HCT116 (cell line): ENCODE data around the gene SELENOK. TPM values are rescaled to one million over a fixed set of nuclear protein-coding genes. Genes with fewer than 3 reads are reported as not detected.

Experiments
- ATAC-seq: fragments of 200-7000 bp; cut with Tn5 transposase; 2 replicates; pipeline ENCODE4 v1.9.1; 2020; ENCODE audit warnings: mild to moderate bottlenecking, moderate library complexity
- BruUV-seq: library from RNA; stranded (reverse); fragments of 400-500 nt; replicated peaks from 2 replicates; lab custom pipeline; 2021; lab: Mats Ljungman, UMichigan
- CTCF ChIA-PET: fragments of 300-600 bp; sonication (Branson Sonifier 250); formaldehyde crosslinking; loops from one replicate; lab custom pipeline; 2021; ENCODE audit warnings: antibody characterized with exemption; lab: Charles Lee
- POLR2A ChIA-PET: fragments of 300-600, 350-600 bp; sonication (Branson Sonifier 250); formaldehyde crosslinking; loops from one replicate; lab custom pipeline; 2021; ENCODE audit warnings: antibody characterized with exemption; lab: Charles Lee
- RAD21 ChIA-PET, 2 experiments: fragments of 300-600 bp; sonication (Branson Sonifier 250); formaldehyde crosslinking; loops; one replicate each; lab custom pipeline; 2023; ENCODE audit warnings: low total read pairs in 2 of 2; ENCODE audit not compliant: uncharacterized antibody in 2 of 2, unreplicated experiment in 2 of 2, low non-redundant PET in 1 of 2; lab: Charles Lee
- DNase-seq: peaks from one replicate; pipeline ENCODE4 v3.0.0-alpha.2; 2010; ENCODE audit warnings: low read depth, low spot score
- H2AFZ ChIP-seq: fragments of 200-600 bp; shearing (Covaris generic), sonication (generic); 2 replicates; pipeline ENCODE4 v1.6.1; 2017; ENCODE audit warnings: low read depth, mixed run types, mixed read lengths, antibody characterized with exemption, low read length; ENCODE audit not compliant: poor library complexity, severe bottlenecking
- H3K27ac ChIP-seq: 2 replicates; pipeline ENCODE4 v1.5.1; 2012; ENCODE audit warnings: low read depth, low read length
- H3K27me3 ChIP-seq: fragments of 200-600 bp; sonication (generic); 2 replicates; pipeline ENCODE4 v1.6.1; 2016; ENCODE audit warnings: mixed run types, low read length, mixed read lengths; ENCODE audit not compliant: insufficient read depth
- H3K36me3 ChIP-seq, 2 experiments: fragments of 200-500 bp in 1 of 2; fragments of 200-600 bp in 1 of 2; sonication (Bioruptor generic) in 1 of 2; sonication (generic) in 1 of 2; 2 replicates each; pipeline versions ENCODE4 v1.5.1 to v1.6.1; 2014 to 2016; ENCODE audit warnings: low read length in 2 of 2, inconsistent platforms in 1 of 2, mixed read lengths in 1 of 2, mixed run types in 1 of 2; ENCODE audit not compliant: insufficient read depth in 2 of 2, control insufficient read depth in 1 of 2
- H3K4me1 ChIP-seq, 2 experiments: fragments of 200-600 bp in 1 of 2; sonication (generic) in 1 of 2; 2 replicates each; pipeline versions ENCODE4 v1.5.1 to v1.6.1; 2012 to 2017; ENCODE audit warnings: low read length in 2 of 2, inconsistent platforms in 1 of 2, mild to moderate bottlenecking in 1 of 2, mixed read lengths in 1 of 2, mixed run types in 1 of 2, moderate library complexity in 1 of 2; ENCODE audit not compliant: insufficient read depth in 2 of 2, control insufficient read depth in 1 of 2
- H3K4me2 ChIP-seq: fragments of 200-600 bp; sonication (generic); 2 replicates; pipeline ENCODE4 v1.6.1; 2017; ENCODE audit warnings: mixed run types, low read length, mixed read lengths
- H3K4me3 ChIP-seq, 2 experiments: fragments of 200-600 bp in 1 of 2; sonication (generic) in 1 of 2; replicated peaks in 1 of 2; 2 replicates each; pipeline ENCODE4 v1.5.1; 2011 to 2016; ENCODE audit warnings: low read length in 2 of 2, control low read depth in 1 of 2, low read depth in 1 of 2, mild to moderate bottlenecking in 1 of 2, mixed read lengths in 1 of 2, mixed run types in 1 of 2
- H3K79me2 ChIP-seq: fragments of 200-600 bp; sonication (generic); 2 replicates; pipeline ENCODE4 v1.6.1; 2017; ENCODE audit warnings: mild to moderate bottlenecking, mixed run types, low read length, moderate library complexity, mixed read lengths; ENCODE audit not compliant: insufficient read depth
- H3K9ac ChIP-seq: fragments of 200-600 bp; sonication (generic); 2 replicates; pipeline ENCODE4 v1.6.1; 2016; ENCODE audit warnings: low read length, mixed read lengths
- H3K9me2 ChIP-seq: fragments of 200-600 bp; sonication (generic), shearing (Covaris generic); 2 replicates; pipeline ENCODE4 v1.6.1; 2017; ENCODE audit warnings: mixed run types, mild to moderate bottlenecking, moderate library complexity; ENCODE audit not compliant: insufficient read depth
- H3K9me3 ChIP-seq, 2 experiments: fragments of 200-500 bp in 1 of 2; fragments of 200-600 bp in 1 of 2; sonication (Bioruptor generic) in 1 of 2; sonication (generic) in 1 of 2; 2 replicates each; pipeline ENCODE4 v1.6.1; 2014 to 2017; ENCODE audit warnings: low read length in 2 of 2, mixed read lengths in 2 of 2, inconsistent platforms in 1 of 2, low read depth in 1 of 2, mild to moderate bottlenecking in 1 of 2, mixed run types in 1 of 2, moderate library complexity in 1 of 2; ENCODE audit not compliant: control insufficient read depth in 1 of 2, insufficient read depth in 1 of 2
- H4K20me1 ChIP-seq: fragments of 200-600 bp; sonication (generic), shearing (Covaris generic); 2 replicates; pipeline ENCODE4 v1.6.1; 2017; ENCODE audit warnings: mixed run types, mild to moderate bottlenecking, moderate library complexity; ENCODE audit not compliant: insufficient read depth
- CBX3 ChIP-seq: IDR thresholded peaks from 2 replicates; pipeline ENCODE4 v1.6.1; 2012; ENCODE audit warnings: low read depth
- CEBPB ChIP-seq: IDR thresholded peaks from 2 replicates; pipeline ENCODE4 v1.6.1; 2012; ENCODE audit warnings: low read depth
- EGR1 ChIP-seq: IDR thresholded peaks from 2 replicates; pipeline ENCODE4 v1.6.1; 2012; ENCODE audit warnings: low read depth
- EZH2phosphoT487 ChIP-seq: fragments of 200-600 bp; IDR thresholded peaks from 2 replicates; pipeline ENCODE4 v1.6.1; 2018; ENCODE audit warnings: antibody characterized with exemption, borderline replicate concordance
- FOSL1 ChIP-seq: IDR thresholded peaks from 2 replicates; pipeline ENCODE4 v1.6.1; 2012; ENCODE audit warnings: low read depth
- JUND ChIP-seq: IDR thresholded peaks from 2 replicates; pipeline ENCODE4 v1.6.1; 2012
- POLR2A ChIP-seq: IDR thresholded peaks from 2 replicates; pipeline ENCODE4 v1.7.0; 2011; ENCODE audit warnings: borderline replicate concordance; ENCODE audit not compliant: insufficient read depth, insufficient read length; ENCODE audit errors: extremely low read depth
- SIN3A ChIP-seq: IDR thresholded peaks from 2 replicates; pipeline ENCODE4 v1.6.1; 2012; ENCODE audit warnings: low read depth
- SRF ChIP-seq: IDR thresholded peaks from 2 replicates; pipeline ENCODE4 v1.6.1; 2012; ENCODE audit warnings: low read depth
- ZNF274 ChIP-seq: fragments of 200-500 bp; sonication (Bioruptor generic); IDR thresholded peaks from 2 replicates; pipeline ENCODE4 v1.6.1; 2014; ENCODE audit warnings: mild to moderate bottlenecking, low read depth, low read length, inconsistent platforms
- intact Hi-C: fragments of 100-400 bp; cut with micrococcal nuclease; formaldehyde crosslinking; loops from 2 replicates; pipeline ENCODE4 v1.10.0; 2022
- total RNA-seq: library from RNA; stranded (reverse); gene quantifications from one replicate; pipeline ENCODE4 v1.2.1, GENCODE V29; 2021; ENCODE audit not compliant: unreplicated experiment
- TF ChIP-seq, protein P1 (sequence below): IDR thresholded peaks from 2 replicates; pipeline ENCODE4 v1.6.1; 2012

The SELENOK gene
- total RNA-seq, 1 experiment from 2014 or later = 35.1 TPM

DNA sequence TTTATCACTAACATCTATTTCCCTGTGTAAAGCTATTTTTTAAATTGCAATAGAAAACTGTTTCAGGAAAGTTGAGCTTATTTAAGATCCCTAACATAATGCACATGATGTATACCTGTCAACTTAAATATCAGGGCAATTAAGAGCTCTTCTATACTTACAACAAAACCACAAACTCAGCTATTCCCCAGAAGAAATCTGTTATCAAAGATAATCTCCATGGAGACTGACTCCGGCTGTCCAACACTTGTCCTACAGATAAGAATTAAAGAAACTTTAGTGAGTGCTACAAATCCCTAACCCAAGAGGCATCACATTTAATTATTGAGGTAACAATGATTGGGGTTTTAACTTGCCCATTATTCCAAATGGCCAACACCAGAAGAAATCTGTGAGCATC lies 3.4 kb downstream of the SELENOK start:
- POLR2A ChIA-PET = no interaction called here
- no peak for ATAC-seq
- H3K4me3 ChIP-seq = no peak overlapping the region

DNA sequence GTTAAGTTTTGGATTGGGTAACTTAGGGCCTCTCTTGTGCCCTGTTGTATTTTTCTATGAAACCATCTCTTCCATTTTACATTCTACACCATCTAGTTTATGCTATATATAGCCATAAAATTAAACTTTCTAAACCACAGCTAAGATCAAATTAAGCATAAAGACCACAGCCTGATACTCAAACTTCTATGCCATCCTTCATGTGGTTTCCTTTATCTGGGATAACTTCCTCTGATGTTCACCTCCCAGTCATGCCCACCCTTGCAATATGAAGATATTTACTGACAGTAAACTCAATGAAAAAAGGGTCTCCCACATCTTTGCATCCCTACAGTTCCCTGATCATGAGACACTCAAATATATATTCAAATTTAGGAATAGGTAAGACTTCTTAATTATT lies 4.2 kb downstream of the SELENOK start:
- TF ChIP-seq POLR2A (no peak), ZNF274 (no peak)
- TF ChIP-seq, protein P1, sequence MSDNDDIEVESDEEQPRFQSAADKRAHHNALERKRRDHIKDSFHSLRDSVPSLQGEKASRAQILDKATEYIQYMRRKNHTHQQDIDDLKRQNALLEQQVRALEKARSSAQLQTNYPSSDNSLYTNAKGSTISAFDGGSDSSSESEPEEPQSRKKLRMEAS = no peak
- no peaks in the 10 kb centered on the region for H3K9me2 ChIP-seq
- ChIA-PET RAD21 (no interaction called here), CTCF (no interaction called here), POLR2A (no interaction called here)
- no peak for DNase-seq
- H3K4me2 ChIP-seq = no peak overlapping the region
- no peaks in the 10 kb centered on the region for H3K27me3 ChIP-seq
- BruUV-seq = no TSS peak
- H3K9ac ChIP-seq = no peak overlapping the region
- H3K36me3 ChIP-seq = peaks cover 4 to 23% of the 10 kb centered on the region in 2 experiments; a peak in 3 of 4 replicates
- no peak for ATAC-seq
- peaks cover 6 to 16% of the 10 kb centered on the region in 2 experiments; a peak in 3 of 4 replicates for H3K4me1 ChIP-seq
- H3K9me3 ChIP-seq = no peaks in the 10 kb centered on the region
- no peak overlapping the region for H3K27ac ChIP-seq
- H4K20me1 ChIP-seq = no peaks in the 10 kb centered on the region
- intact Hi-C loops = no loop called here
- peaks cover 41% of the 10 kb centered on the region for H3K79me2 ChIP-seq
- H2AFZ ChIP-seq = no peak overlapping the region
- no peak overlapping the region for H3K4me3 ChIP-seq

More for the DNA sequence above, 3.4 kb downstream of the SELENOK start:
- RAD21 ChIA-PET = no interaction called here
- no peak overlapping the region for H2AFZ ChIP-seq
- no TSS peak for BruUV-seq
- no peaks in the 10 kb centered on the region for H3K9me2 ChIP-seq
- no peak for DNase-seq
- H3K9ac ChIP-seq = no peak overlapping the region
- H3K79me2 ChIP-seq = peaks cover 41% of the 10 kb centered on the region
- CTCF ChIA-PET = no interaction called here
- no peaks in the 10 kb centered on the region for H3K9me3 ChIP-seq
- H3K4me2 ChIP-seq = no peak overlapping the region
- TF ChIP-seq EGR1 (no peak), EZH2phosphoT487 (no peak), FOSL1 (no peak), SRF (no peak), SIN3A (no peak), CBX3 (no peak), JUND (no peak), CEBPB (no peak)
- TF ChIP-seq, protein P1 = no peak
- TF ChIP-seq, all 23 proteins: peak for 0
- Histone ChIP-seq H3K27ac (no peak overlapping the region), H3K4me1 (peaks cover 10 to 20% of the 10 kb centered on the region in 2 experiments; a peak in 3 of 4 replicates), H4K20me1 (no peaks in the 10 kb centered on the region), H3K36me3 (peaks cover 4 to 23% of the 10 kb centered on the region in 2 experiments; a peak in 3 of 4 replicates), H3K27me3 (no peaks in the 10 kb centered on the region)
- intact Hi-C loops = no loop called here
